ENCODE data around the gene HDAC1.
A peak's percentile ranks its signal among the peaks of the same experiment; 100 is the strongest.

Gene HDAC1

GRCh38 chr1:32318127-32318869 is 26.4 kb downstream of the HDAC1 start:
- TF ChIP-seq, protein P1, sequence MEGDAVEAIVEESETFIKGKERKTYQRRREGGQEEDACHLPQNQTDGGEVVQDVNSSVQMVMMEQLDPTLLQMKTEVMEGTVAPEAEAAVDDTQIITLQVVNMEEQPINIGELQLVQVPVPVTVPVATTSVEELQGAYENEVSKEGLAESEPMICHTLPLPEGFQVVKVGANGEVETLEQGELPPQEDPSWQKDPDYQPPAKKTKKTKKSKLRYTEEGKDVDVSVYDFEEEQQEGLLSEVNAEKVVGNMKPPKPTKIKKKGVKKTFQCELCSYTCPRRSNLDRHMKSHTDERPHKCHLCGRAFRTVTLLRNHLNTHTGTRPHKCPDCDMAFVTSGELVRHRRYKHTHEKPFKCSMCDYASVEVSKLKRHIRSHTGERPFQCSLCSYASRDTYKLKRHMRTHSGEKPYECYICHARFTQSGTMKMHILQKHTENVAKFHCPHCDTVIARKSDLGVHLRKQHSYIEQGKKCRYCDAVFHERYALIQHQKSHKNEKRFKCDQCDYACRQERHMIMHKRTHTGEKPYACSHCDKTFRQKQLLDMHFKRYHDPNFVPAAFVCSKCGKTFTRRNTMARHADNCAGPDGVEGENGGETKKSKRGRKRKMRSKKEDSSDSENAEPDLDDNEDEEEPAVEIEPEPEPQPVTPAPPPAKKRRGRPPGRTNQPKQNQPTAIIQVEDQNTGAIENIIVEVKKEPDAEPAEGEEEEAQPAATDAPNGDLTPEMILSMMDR (conservative IDR thresholded peaks at IDR 0.05) = no peak
- peak overlapping the region; percentile 100 for H3K27ac ChIP-seq

GRCh38 chr1:32321712-32322291 is 29.9 kb downstream of the HDAC1 start:
- peak overlapping the region; percentile 100 for H3K27ac ChIP-seq
- TF ChIP-seq, protein P1 (conservative IDR thresholded peaks at IDR 0.05) = no peak

GRCh38 chr1:32327204-32327603 is 35.3 kb downstream of the HDAC1 start:
- TF ChIP-seq, protein P1 (conservative IDR thresholded peaks at IDR 0.05) = no peak
- H3K27ac ChIP-seq = no peak overlapping the region

DNA sequence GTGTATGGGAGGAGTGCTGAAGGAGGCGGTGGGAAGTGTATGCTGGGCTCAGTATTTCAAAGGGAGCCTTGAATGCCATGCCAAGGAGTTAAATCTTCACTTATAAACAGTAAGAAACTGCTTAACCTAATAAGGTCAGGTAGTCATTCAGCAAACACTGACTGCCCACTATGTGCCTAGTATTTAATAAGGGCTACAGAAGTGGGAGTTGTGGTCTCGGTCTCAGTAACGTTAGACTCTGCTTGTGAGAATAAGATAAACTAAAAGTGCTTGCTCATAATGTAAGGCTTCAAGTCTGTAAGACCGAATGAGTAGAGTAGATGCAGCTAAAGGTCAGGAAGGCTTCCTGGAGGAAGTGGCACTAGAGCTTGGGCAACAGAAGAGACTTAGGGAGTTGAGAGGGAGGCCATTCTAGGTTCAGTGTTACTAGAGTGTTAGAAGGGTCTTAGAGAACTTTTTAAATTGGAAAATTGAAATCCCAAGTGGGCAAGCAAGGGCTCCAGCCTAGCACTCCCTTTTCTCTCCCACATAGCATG is 38.1 kb downstream of the HDAC1 start:
- H3K27ac ChIP-seq = no peak overlapping the region
- TF ChIP-seq, protein P1 (conservative IDR thresholded peaks at IDR 0.05) = no peak

DNA sequence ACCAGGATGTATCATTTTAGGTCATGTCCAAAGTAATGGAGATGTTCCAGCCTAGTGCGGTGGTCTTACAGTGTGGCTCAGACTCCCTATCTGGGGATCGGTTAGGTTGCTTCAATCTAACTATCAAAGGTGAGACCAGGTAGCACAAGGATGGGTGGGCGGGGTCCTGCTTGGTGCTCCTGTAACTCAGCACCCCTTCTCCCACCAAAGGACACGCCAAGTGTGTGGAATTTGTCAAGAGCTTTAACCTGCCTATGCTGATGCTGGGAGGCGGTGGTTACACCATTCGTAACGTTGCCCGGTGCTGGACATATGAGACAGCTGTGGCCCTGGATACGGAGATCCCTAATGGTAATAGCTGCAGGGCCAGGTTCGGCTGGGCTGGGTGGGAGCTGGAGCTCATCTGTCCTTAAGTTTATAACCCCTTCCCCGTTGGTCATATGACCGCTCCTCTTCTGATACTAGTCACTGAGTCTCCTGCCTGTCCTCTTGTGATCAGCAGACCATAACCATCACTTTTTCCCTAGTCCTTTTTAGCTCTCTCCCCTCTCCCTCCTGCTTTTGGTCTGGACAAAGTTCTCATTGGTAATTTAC is 38.8 kb downstream of the HDAC1 start:
- TF ChIP-seq, protein P1 (conservative IDR thresholded peaks at IDR 0.05) = no peak
- no peak overlapping the region for H3K27ac ChIP-seq

DNA sequence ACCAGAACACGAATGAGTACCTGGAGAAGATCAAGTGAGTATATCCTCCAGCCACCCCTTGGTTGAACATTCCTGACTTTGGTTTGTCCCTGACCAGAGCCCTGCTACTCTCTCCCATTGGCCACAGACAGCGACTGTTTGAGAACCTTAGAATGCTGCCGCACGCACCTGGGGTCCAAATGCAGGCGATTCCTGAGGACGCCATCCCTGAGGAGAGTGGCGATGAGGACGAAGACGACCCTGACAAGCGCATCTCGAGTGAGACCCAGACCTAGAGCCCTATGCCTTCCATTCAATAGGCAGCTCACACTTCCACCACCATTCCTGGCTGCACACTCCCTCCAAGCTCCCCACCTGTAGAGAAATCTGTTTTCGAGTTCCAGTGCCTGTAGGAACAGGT is 39.7 kb downstream of the HDAC1 start:
- TF ChIP-seq, protein P1 (conservative IDR thresholded peaks at IDR 0.05) = no peak
- peak overlapping the region; percentile 92 for H3K27ac ChIP-seq
